Measurements from ENCODE around the gene PRND.
"Not testable (repeated sequence)": the region's sequence is repeated elsewhere in the genome, so short reads cannot be mapped to it uniquely, and the experiment has no call there.

Gene PRND

DNA sequence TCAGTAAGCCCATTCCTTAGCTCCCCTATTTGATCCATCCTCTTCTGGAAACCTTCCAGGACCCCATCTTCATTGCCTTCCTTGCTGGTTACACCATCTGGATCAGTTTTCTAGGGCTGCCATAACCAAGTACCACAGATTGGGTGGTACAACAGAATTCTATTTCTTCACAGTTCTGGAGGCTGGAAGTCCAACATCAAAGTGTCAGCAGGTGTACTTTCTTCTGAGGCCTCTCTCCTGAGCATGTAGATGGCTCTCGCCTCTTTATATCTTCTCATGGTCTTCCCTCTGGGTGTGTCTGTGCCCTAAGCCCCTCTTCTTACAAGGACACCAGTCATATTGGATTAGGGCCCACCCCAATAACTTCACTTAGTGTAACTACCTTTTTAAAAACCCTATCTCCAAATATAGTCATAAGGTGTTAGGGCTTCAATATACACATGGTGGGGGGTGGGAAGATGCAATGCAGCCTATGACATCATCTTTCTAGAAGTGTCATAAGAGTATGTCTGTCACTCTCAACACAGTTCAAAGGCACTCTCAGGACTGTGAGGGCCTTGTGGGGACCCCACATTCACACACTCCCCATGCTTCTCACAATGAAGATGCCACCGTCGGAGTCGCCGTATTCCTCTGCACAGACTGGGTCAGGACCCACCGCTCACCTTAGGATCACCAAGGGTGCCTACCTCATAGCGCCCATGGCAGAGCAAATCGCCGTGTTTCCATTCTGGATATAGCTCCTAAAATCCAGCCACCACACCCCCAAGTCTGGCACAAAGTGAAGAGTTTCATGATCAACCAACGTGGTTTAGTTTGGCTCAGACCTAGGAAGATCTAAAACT, 12.2 kb upstream of the PRND start:
- no peak for DNase-seq

GRCh38 chr20:4710106-4710475, 11.6 kb upstream of the PRND start:
- DNase-seq: no peak

- no peak for DNase-seq
Observed at GRCh38 chr20:4711511-4711910, 10.2 kb upstream of the PRND start.

GRCh38 chr20:4713401-4713800, 8.3 kb upstream of the PRND start:
- DNase-seq: no peak

GRCh38 chr20:4714818-4715217, 6.9 kb upstream of the PRND start:
- DNase-seq: no peak

- DNase-seq: peak in 2 of 3 donors; percentile 13 to 46
Observed at GRCh38 chr20:4717816-4718570, 3.7 kb upstream of the PRND start.

GRCh38 chr20:4719190-4719589, 2.5 kb upstream of the PRND start:
- no peak for DNase-seq

- peak; percentile 93 to 96 (median 95) for DNase-seq
Observed at GRCh38 chr20:4720041-4720976, 1.4 kb upstream of the PRND start.

GRCh38 chr20:4720977-4721349, 746 bp upstream of the PRND start:
- no peak for DNase-seq

DNA sequence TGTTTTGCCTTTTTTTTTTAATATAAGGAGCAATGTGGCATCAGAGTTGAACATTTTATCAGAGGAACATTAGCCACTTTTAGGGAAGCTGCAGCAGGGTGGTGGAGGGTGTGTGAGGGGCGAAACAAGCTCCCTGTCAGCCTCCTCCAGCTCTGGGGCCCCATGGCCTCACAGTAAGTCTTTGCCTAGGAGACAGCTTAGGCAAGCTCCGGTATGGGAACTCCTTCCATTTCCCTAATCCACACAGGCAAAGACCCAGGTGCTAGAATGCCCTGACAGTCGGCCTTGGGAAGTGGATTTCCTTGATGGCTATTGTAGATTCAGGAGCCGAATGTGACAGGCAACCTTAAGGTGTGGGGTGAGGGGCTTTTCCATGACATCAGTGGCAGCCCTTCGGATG, 862 bp downstream of the PRND start:
- no peak for DNase-seq

DNA sequence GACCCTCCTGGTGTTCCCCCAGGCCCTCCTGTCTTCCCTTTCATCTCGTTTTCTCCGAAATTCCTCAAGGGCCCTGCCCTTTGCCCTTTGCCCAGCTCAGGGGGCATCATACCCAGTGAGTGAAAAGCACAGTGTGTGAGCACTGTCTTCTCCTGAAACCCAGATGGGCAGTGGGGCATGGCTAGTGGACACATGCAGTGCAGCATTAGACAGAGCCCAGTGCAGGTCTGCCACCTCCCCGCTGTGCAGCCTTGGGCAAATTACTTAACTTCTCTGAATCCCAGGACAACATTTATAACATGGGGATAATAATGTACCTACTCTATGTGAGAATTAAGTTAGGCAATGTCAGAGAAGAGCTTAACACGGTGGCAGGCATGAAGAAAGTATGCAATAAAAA, 1.3 kb downstream of the PRND start:
- no peak for DNase-seq

DNA sequence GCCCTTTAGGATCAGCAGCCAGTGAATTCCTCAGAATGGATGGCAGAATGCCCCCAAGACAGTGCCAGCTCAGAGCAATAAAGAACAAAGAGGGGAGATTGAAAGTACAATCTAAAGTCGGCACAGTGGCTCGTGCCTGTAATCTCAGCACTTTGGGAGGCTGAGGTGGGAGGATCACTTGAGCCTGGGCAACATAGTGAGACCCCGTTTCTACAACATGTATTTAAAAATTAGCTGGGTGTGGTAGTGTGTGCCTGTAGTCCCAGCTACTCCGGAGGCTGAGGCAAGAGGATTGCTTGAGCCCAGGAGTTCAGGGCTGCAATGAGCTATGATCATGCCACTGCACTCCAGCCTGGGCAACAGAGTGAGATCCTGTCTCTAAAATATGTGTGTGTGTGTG, 1.8 kb downstream of the PRND start:
- DNase-seq: not testable (repeated sequence)

DNA sequence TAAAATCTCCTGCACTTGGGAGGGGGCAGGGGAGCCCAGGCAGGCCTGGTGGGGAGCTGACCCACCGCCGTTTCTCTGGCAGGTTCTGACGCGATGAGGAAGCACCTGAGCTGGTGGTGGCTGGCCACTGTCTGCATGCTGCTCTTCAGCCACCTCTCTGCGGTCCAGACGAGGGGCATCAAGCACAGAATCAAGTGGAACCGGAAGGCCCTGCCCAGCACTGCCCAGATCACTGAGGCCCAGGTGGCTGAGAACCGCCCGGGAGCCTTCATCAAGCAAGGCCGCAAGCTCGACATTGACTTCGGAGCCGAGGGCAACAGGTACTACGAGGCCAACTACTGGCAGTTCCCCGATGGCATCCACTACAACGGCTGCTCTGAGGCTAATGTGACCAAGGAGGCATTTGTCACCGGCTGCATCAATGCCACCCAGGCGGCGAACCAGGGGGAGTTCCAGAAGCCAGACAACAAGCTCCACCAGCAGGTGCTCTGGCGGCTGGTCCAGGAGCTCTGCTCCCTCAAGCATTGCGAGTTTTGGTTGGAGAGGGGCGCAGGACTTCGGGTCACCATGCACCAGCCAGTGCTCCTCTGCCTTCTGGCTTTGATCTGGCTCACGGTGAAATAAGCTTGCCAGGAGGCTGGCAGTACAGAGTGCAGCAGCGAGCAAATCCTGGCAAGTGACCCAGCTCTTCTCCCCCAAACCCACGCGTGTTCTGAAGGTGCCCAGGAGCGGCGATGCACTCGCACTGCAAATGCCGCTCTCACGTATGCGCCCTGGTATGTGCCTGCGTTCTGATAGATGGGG, 3.0 kb downstream of the PRND start:
- DNase-seq: no peak

- no peak for DNase-seq
Observed at GRCh38 chr20:4725263-4725550, 3.5 kb downstream of the PRND start.

DNA sequence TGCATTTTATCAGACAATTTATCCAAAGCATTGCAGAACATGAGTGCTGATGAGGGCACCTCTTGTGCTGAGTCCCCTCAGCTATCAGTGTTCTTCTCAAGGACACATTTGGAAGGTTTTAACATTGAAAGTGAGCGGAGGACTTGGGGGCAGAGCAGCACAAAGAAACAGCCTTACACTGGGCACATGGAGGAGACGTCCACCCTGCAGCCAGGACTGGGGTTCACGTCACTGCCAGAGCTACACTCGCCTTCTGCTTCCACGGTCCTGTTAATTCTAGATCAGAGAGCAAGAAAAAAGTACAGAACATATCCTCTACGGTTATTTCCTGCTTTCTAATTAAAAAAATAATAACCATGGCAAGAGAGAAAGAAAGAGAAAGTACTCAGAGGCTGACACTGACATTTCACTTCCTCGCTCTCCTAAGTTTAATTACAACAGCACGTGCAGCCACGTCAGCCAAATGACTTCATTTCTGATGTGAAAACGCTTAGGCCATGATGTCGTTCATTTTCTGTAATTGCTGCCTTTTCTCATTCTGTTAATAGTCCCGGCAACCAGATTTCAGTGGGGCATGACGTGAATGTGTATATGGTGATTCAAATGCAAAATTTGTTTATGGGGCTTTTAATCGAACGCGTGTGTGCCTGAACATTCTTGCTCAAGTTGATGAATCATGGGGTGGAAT, 5.1 kb downstream of the PRND start:
- DNase-seq: peak; percentile 88 to 98 (median 93)

GRCh38 chr20:4728120-4728760, 6.5 kb downstream of the PRND start:
- DNase-seq: peak in 2 of 3 donors; percentile 24 to 49

DNA sequence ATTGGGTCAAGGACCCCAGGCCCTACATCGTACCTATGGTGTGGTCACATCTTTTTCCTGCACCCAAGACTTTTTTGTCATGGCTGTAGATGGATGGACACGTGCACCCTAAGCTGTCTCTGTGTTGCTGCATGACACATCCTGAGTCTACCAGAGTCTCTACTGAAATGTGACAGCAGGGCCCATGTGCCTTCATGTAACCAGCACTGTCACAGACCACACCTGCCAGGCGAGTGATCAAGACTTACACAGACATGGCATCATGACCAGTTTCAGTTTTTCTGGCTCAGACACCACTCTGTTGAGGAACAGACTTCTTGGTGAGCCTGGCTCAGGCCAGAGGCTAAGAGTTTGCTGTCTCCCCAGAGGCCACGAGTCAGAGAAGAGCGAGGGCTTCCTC, 7.6 kb downstream of the PRND start:
- DNase-seq: peak; percentile 11 to 43 (median 19)

DNA sequence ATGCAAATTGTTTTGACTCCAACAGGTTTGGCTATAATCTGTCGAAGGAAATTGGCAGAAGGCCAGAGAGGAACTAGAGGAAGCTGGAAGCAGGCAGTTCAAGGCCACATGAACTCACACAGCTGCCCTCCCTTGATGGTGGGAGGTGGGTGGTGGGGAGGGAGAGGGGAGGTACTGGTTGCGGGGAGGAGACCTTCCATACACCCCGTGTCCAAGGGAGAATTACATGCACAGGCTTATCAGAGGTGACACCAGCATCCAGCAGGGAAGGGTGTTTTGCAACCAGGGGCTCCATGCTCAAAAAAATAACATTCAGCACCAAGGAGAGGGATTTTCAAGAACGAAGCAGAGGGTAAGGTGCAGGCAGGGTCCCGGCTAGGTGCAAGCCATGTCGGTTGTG, 9.1 kb downstream of the PRND start:
- DNase-seq: peak in 1 of 3 donors; percentile 19

DNA sequence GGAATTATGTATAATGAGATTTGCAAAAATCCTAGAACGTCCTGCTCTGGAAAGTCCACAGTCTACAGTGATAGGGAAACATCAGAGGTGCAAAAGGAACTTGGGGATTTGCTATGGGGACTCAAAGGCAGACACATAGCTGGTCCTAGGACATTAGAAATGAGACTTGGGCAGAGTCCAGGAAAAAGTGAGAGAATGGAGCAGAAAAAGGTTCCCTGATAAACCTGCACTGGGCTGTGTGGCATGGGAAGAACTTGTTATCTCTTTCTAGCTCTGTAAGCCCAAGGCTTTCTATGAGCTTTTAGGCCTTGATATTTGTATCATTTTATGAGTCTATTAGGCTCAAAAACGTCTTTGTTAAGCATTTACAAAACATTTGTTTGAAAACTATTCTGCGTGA, 15.2 kb downstream of the PRND start:
- no peak for DNase-seq

GRCh38 chr20:4737857-4738627, 16.3 kb downstream of the PRND start:
- DNase-seq: no peak
